Central memory CD8-positive, alpha-beta T cell (primary cell): Measurements from ENCODE around the gene MRPS15.

Experiments used
- ATAC-seq: fragments of 150-1000 bp; cut with Tn5 transposase; replicated peaks from 2 replicates; pipeline ENCODE4 v1.10.0; 2022; ENCODE audit warnings: mild to moderate bottlenecking, moderate FRiP score, moderate number of reproducible peaks; ENCODE audit not compliant: poor library complexity, severe bottlenecking; ENCODE audit errors: extremely low read depth
- DNase-seq, 2 donors: peaks; one replicate each; pipeline ENCODE4 v3.0.0; 2021; ENCODE audit warnings: low spot score in 2 of 2
- H3K27ac Mint-ChIP-seq: one replicate; pipeline ENCODE4 v1.8.0; 2022; ENCODE audit warnings: low read depth, mild to moderate bottlenecking, moderate library complexity, mixed read lengths
- H3K27me3 Mint-ChIP-seq: one replicate; pipeline ENCODE4 v1.8.0; 2022; ENCODE audit warnings: mixed read lengths
- H3K36me3 Mint-ChIP-seq: one replicate; pipeline ENCODE4 v1.8.0; 2022; ENCODE audit warnings: mild to moderate bottlenecking, moderate library complexity, mixed read lengths; ENCODE audit not compliant: insufficient read depth
- H3K4me1 Mint-ChIP-seq: one replicate; pipeline ENCODE4 v1.8.0; 2022; ENCODE audit warnings: mixed read lengths
- H3K4me3 Mint-ChIP-seq: one replicate; pipeline ENCODE4 v1.8.0; 2022; ENCODE audit warnings: mild to moderate bottlenecking, moderate library complexity, mixed read lengths
- H3K9me3 Mint-ChIP-seq: one replicate; pipeline ENCODE4 v1.8.0; 2022; ENCODE audit warnings: mixed read lengths

Gene MRPS15

GRCh38 chr1:36420409-36420808 is 43.8 kb downstream of the MRPS15 start:
- Mint-ChIP-seq H3K9me3 (no peaks in the 10 kb centered on the region), H3K36me3 (no peaks in the 10 kb centered on the region), H3K27ac (peak overlapping the region; percentile 75), H3K4me1 (peaks cover 13% of the 10 kb centered on the region), H3K4me3 (peak overlapping the region; percentile 36), H3K27me3 (no peaks in the 10 kb centered on the region)
- DNase-seq (no peak), ATAC-seq (peak; percentile 29)

- DNase-seq, result no peak
- H3K27ac Mint-ChIP-seq, result no peak overlapping the region
These were observed 44.6 kb downstream of the MRPS15 start for GRCh38 chr1:36419569-36419968.

DNA sequence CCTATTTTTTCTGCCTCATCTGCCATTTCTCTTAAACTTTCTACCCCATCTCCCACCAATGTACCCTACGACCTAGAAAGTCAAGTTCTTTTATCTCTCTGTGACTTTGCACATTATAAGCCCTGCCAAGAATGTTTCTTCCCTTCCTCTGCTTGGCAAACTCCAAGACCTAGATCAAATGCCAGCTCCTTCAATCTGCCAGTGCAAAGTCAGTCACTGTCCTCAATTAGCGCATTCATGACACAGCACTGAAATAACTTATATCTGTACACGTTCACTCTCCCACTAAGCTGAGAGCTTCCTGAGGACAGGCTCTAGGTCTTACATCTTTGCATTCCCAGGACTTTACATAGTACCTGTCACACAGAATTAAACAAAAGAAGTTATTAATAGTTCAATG is 45.0 kb downstream of the MRPS15 start:
- ATAC-seq (no peak), DNase-seq (no peak)
- H3K9me3 Mint-ChIP-seq, result no peaks in the 10 kb centered on the region
- H3K27ac Mint-ChIP-seq, result no peak overlapping the region
- H3K36me3 Mint-ChIP-seq, result no peaks in the 10 kb centered on the region
- no peaks in the 10 kb centered on the region for H3K27me3 Mint-ChIP-seq
- no peak overlapping the region for H3K4me3 Mint-ChIP-seq
- H3K4me1 Mint-ChIP-seq, result peaks cover 13% of the 10 kb centered on the region

More at GRCh38 chr1:36419569-36419968, 44.6 kb downstream of the MRPS15 start:
- Mint-ChIP-seq H3K36me3 (no peaks in the 10 kb centered on the region), H3K27me3 (no peaks in the 10 kb centered on the region), H3K9me3 (no peaks in the 10 kb centered on the region), H3K4me1 (peaks cover 13% of the 10 kb centered on the region), H3K4me3 (no peak overlapping the region)
- ATAC-seq, result no peak

GRCh38 chr1:36417931-36418330 is 46.3 kb downstream of the MRPS15 start:
- DNase-seq, result no peak
- Mint-ChIP-seq H3K27me3 (no peaks in the 10 kb centered on the region), H3K4me3 (no peak overlapping the region), H3K9me3 (no peaks in the 10 kb centered on the region), H3K4me1 (peaks cover 13% of the 10 kb centered on the region), H3K36me3 (no peaks in the 10 kb centered on the region), H3K27ac (no peak overlapping the region)
- no peak for ATAC-seq

DNA sequence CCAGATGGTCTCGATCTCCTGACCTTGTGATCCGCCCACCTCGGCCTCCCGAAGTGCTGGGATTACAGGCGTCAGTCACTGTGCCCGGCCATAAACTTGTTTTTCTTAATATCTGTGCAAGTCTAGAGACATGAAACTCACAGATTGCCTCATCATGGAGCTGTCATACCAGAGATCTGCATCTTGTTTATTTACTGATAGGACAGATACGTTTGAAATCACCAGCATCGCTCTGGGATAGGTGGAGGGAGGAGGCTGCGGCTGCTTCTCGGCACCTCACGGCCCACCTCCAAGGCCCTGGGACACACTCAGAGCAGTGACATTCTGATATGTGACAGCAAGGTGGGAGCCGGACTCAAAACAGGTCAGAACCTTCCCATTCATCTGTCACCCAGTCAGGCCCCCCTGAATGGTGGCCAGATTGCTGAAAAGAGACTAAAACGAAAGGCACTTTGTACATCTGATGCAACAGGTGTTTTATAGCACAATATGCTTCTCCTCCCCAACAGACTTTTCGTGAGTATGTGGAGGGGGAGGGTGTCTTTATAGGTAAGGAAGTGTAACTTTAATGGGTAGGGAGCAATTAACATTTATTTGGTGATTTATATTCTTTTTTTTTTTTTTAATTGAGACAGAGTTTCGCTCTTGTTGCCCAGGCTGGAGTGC is 48.4 kb downstream of the MRPS15 start:
- peaks cover 2% of the 10 kb centered on the region for H3K36me3 Mint-ChIP-seq

DNA sequence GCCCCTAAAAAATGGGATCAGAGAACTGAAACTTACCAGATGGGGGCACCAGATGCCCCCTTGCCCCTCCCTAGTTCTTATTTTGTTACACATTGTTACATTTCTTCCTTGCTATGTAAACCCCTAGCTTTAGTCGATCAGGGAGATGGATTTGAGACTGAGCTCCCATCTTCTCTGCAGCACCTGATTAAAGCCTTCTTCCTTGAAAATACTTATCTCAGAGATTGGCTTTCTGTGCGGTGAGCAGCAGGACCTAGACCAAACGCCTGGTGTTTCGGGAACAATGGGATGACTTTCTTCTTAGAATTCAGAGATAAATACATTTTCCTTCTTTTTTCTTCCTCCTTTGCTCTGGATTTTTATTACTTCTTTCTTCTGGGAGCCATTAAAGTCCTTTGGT is 49.8 kb downstream of the MRPS15 start:
- Mint-ChIP-seq H3K4me1 (peaks cover 7% of the 10 kb centered on the region), H3K27me3 (no peaks in the 10 kb centered on the region), H3K4me3 (no peak overlapping the region), H3K9me3 (peaks cover 5% of the 10 kb centered on the region), H3K36me3 (peaks cover 2% of the 10 kb centered on the region), H3K27ac (no peak overlapping the region)
- DNase-seq, result no peak
- no peak for ATAC-seq

More for the DNA sequence above, 48.4 kb downstream of the MRPS15 start:
- peaks cover 5% of the 10 kb centered on the region for H3K9me3 Mint-ChIP-seq
- no peak for ATAC-seq
- H3K4me3 Mint-ChIP-seq, result no peak overlapping the region
- no peak for DNase-seq
- H3K27me3 Mint-ChIP-seq, result no peaks in the 10 kb centered on the region
- peaks cover 12% of the 10 kb centered on the region for H3K4me1 Mint-ChIP-seq
- H3K27ac Mint-ChIP-seq, result no peak overlapping the region

- Mint-ChIP-seq H3K4me3 (no peak overlapping the region), H3K36me3 (peaks cover 2% of the 10 kb centered on the region), H3K27me3 (no peaks in the 10 kb centered on the region), H3K9me3 (peaks cover 5% of the 10 kb centered on the region), H3K4me1 (peaks cover 7% of the 10 kb centered on the region), H3K27ac (no peak overlapping the region)
- DNase-seq, result no peak
- peak; percentile 76 for ATAC-seq
These were observed 52.2 kb downstream of the MRPS15 start for GRCh38 chr1:36411674-36412648.

GRCh38 chr1:36408479-36408878 is 55.7 kb downstream of the MRPS15 start:
- peaks cover 5% of the 10 kb centered on the region for H3K9me3 Mint-ChIP-seq
- H3K27ac Mint-ChIP-seq, result no peak overlapping the region
- ATAC-seq (no peak), DNase-seq (no peak)
- peaks cover 7% of the 10 kb centered on the region for H3K4me1 Mint-ChIP-seq
- H3K36me3 Mint-ChIP-seq, result peaks cover 2% of the 10 kb centered on the region
- H3K27me3 Mint-ChIP-seq, result no peaks in the 10 kb centered on the region
- H3K4me3 Mint-ChIP-seq, result no peak overlapping the region

DNA sequence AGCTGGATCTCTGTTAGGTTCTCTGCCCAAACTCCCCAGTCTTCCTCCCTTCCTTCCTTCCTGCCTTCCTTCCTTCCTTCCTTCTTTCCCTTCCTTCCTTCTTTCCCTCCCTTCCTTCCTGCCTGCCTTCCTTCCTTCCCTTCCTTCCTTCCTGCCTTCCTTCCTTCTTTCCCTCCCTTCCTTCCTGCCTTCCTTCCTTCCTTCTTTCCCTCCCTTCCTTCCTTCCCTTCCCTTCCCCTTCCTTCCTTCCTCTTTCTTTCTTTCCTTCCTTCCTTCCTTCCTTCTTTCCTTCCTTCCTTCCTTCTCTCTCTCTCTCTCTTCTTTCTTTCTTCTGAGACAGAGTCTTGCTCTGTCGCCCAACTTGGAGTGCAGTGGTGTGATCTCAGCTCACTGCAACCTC is 57.7 kb downstream of the MRPS15 start:
- Mint-ChIP-seq H3K36me3 (peaks cover 3% of the 10 kb centered on the region), H3K27ac (no peak overlapping the region)
- ATAC-seq, result no peak

More for the DNA sequence above, 57.7 kb downstream of the MRPS15 start:
- Mint-ChIP-seq H3K4me1 (peaks cover 3% of the 10 kb centered on the region), H3K4me3 (no peak overlapping the region), H3K9me3 (peaks cover 3% of the 10 kb centered on the region), H3K27me3 (no peaks in the 10 kb centered on the region)
- no peak for DNase-seq
